OCI-LY3 (cell line): ENCODE measurements around the gene C1orf21.

ENCODE experiments used
- H2AFZ ChIP-seq: fragments of 200-600, 300-600 bp; shearing (Covaris generic); 2 replicates; pipeline ENCODE4 v1.6.0; 2014; ENCODE audit warnings: antibody characterized with exemption, low read depth, low read length
- H3K27ac ChIP-seq: fragments of 200-600, 300-600 bp; sonication (generic); 2 replicates; pipeline ENCODE4 v1.5.1; 2014; ENCODE audit warnings: mild to moderate bottlenecking, low read length, moderate library complexity, mixed read lengths
- H3K27me3 ChIP-seq: fragments of 200-600, 300-600 bp; sonication (generic); 2 replicates; pipeline ENCODE4 v1.6.1; 2014; ENCODE audit warnings: low read depth, low read length, mixed read lengths
- H3K36me3 ChIP-seq: fragments of 200-600, 300-600 bp; sonication (generic); replicated peaks from 2 replicates; pipeline ENCODE3; 2014; ENCODE audit warnings: low read depth, low read length, mixed read lengths
- H3K4me1 ChIP-seq: fragments of 300-600, 200-600 bp; sonication (generic); 2 replicates; pipeline ENCODE4 v1.6.1; 2014; ENCODE audit warnings: low read length, mixed read lengths
- H3K4me2 ChIP-seq: fragments of 200-600, 300-600 bp; sonication (generic); 2 replicates; pipeline ENCODE4 v1.6.1; 2014; ENCODE audit warnings: low read length, mixed read lengths
- H3K4me3 ChIP-seq: fragments of 300-600, 200-600 bp; sonication (generic); 2 replicates; pipeline ENCODE4 v1.5.1; 2014; ENCODE audit warnings: antibody characterized with exemption, mild to moderate bottlenecking, low read length, moderate library complexity
- H3K79me2 ChIP-seq: fragments of 300-600, 200-600 bp; shearing (Covaris generic); 2 replicates; pipeline ENCODE4 v1.6.1; 2014; ENCODE audit warnings: mild to moderate bottlenecking, low read length, mixed read lengths
- H3K9ac ChIP-seq: fragments of 300-600, 200-600 bp; shearing (Covaris generic); 2 replicates; pipeline ENCODE4 v1.6.0; 2014; ENCODE audit warnings: mild to moderate bottlenecking, low read length, moderate library complexity
- H3K9me3 ChIP-seq: fragments of 200-600, 300-600 bp; shearing (Covaris generic); 2 replicates; pipeline ENCODE4 v1.6.1; 2014; ENCODE audit warnings: low read length, mixed read lengths; ENCODE audit not compliant: insufficient read depth
- H4K20me1 ChIP-seq: fragments of 200-600, 300-600 bp; sonication (generic); 2 replicates; pipeline ENCODE4 v1.6.1; 2016; ENCODE audit warnings: low read length, mixed read lengths; ENCODE audit not compliant: insufficient read depth
- EZH2phosphoT487 ChIP-seq: fragments of 200-600 bp; shearing (Covaris generic); IDR thresholded peaks from 2 replicates; pipeline ENCODE4 v1.6.1; 2018; ENCODE audit warnings: antibody characterized with exemption, mixed run types, low read depth
- TF ChIP-seq, protein P1 (sequence below): fragments of 200-600, 300-600 bp; sonication (generic); IDR thresholded peaks from 2 replicates; pipeline ENCODE4 v1.5.1; 2014; ENCODE audit warnings: antibody characterized with exemption, low read length, low read depth

Gene C1orf21

DNA sequence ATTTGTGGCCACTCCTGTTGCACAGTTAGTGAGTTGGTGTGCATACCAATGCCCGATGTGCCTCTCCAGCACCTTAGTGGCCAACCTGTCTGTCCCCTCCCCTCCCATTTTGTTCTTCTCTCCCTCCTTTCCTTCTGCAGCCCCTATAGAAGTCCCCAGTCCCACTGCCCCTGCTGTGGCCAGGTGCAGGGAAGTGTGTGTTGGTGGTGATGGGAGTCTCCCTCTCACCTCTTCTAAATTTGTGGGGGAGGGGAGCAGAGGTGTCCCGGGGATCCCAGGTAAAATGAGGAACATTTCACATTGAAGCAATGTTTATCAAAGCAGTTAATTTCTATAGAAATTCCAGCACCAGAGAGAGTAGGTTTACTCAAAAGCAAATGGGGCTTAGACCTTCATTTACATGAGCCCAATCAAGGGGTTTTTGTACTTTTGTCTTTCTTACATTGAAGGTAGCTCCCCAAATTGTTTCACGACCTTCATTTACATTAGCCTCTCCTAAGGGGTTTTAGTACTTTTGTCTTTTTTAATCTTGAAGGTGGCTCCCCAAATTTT lies 3.0 kb upstream of the C1orf21 start:
- Histone ChIP-seq H4K20me1 (no peaks in the 10 kb centered on the region; the same call in 1 of the 2 replicates), H3K79me2 (peaks cover 13% of the 10 kb centered on the region; the same call in 1 of the 2 replicates), H3K27ac (no peak overlapping the region), H3K4me2 (no peak overlapping the region), H3K36me3 (no peaks in the 10 kb centered on the region), H3K9ac (no peak overlapping the region), H2AFZ (no peak overlapping the region), H3K27me3 (peaks cover 29% of the 10 kb centered on the region), H3K4me1 (peaks cover 27% of the 10 kb centered on the region), H3K9me3 (no peaks in the 10 kb centered on the region), H3K4me3 (no peak overlapping the region)
- TF ChIP-seq, protein P1, sequence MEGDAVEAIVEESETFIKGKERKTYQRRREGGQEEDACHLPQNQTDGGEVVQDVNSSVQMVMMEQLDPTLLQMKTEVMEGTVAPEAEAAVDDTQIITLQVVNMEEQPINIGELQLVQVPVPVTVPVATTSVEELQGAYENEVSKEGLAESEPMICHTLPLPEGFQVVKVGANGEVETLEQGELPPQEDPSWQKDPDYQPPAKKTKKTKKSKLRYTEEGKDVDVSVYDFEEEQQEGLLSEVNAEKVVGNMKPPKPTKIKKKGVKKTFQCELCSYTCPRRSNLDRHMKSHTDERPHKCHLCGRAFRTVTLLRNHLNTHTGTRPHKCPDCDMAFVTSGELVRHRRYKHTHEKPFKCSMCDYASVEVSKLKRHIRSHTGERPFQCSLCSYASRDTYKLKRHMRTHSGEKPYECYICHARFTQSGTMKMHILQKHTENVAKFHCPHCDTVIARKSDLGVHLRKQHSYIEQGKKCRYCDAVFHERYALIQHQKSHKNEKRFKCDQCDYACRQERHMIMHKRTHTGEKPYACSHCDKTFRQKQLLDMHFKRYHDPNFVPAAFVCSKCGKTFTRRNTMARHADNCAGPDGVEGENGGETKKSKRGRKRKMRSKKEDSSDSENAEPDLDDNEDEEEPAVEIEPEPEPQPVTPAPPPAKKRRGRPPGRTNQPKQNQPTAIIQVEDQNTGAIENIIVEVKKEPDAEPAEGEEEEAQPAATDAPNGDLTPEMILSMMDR: no peak
- TF ChIP-seq EZH2phosphoT487: no peak

DNA sequence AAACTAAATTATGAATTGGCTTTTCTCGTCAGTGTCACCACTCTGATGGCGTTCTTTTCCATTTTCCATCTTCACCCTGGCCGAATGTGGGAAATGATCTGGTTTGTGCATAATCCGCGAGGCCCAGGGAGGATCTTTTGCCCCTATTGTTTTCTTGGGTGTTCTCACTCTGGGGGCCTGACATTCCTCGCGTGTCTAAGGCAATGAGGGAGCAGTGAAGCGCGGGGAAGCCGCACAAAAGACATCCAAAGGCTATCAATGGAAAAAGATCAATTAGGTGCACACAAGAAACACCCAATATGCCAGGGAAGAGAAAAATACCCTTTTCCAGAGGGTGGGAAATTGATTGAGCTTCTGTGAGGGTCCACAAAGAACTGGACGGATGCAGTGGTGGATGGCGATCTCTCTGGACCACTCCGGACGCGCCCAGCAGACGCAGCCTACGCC lies 941 bp upstream of the C1orf21 start:
- Histone ChIP-seq H3K9ac (peak overlapping the region; percentile 77), H3K27me3 (peaks cover 28% of the 10 kb centered on the region), H3K4me1 (peaks cover 23% of the 10 kb centered on the region), H3K79me2 (peaks cover 27% of the 10 kb centered on the region; the same call in 1 of the 2 replicates), H4K20me1 (peaks cover 3% of the 10 kb centered on the region; the same call in 1 of the 2 replicates), H3K4me2 (peak overlapping the region; percentile 94), H3K36me3 (no peaks in the 10 kb centered on the region), H2AFZ (0 out of 2 replicates have a peak overlapping the region, but pooled peaks have one; percentile 47), H3K9me3 (no peaks in the 10 kb centered on the region), H3K4me3 (peak overlapping the region; percentile 83), H3K27ac (0 out of 2 replicates have a peak overlapping the region, but pooled peaks have one; percentile 4)
- TF ChIP-seq, protein P1: no peak

DNA sequence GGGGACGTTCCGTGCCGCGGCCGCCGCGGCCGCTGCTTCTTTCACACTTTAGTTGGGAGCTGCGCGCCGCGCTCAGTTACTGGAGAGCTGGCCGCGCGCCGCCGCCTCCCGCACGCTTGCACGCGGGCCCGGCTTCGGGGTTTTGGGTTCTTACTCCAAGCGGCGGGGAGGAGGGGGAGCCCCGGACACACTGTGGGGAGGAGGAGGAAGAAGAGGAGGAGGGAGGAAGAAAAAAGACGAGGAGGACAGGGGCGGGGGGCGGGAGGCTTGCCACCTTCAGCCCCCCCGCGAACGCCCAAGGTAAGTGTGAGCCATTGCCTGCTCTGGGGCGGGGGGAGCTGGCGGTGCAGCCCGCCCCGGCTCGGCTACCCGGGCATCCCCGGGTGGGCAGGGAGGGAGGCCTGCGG lies 243 bp downstream of the C1orf21 start:
- Histone ChIP-seq H3K9me3 (no peaks in the 10 kb centered on the region), H3K4me1 (peaks cover 23% of the 10 kb centered on the region), H4K20me1 (peaks cover 3% of the 10 kb centered on the region; the same call in 1 of the 2 replicates), H3K9ac (peak overlapping the region; percentile 77), H3K4me2 (peak overlapping the region; percentile 95), H3K36me3 (no peaks in the 10 kb centered on the region), H3K27me3 (peaks cover 28% of the 10 kb centered on the region), H3K27ac (peak overlapping the region; percentile 15; the same call in 1 of the 2 replicates), H3K4me3 (peak overlapping the region; percentile 83), H3K79me2 (peaks cover 30% of the 10 kb centered on the region; the same call in 1 of the 2 replicates), H2AFZ (0 out of 2 replicates have a peak overlapping the region, but pooled peaks have one; percentile 49)
- TF ChIP-seq EZH2phosphoT487: no peak
- TF ChIP-seq, protein P1: no peak

DNA sequence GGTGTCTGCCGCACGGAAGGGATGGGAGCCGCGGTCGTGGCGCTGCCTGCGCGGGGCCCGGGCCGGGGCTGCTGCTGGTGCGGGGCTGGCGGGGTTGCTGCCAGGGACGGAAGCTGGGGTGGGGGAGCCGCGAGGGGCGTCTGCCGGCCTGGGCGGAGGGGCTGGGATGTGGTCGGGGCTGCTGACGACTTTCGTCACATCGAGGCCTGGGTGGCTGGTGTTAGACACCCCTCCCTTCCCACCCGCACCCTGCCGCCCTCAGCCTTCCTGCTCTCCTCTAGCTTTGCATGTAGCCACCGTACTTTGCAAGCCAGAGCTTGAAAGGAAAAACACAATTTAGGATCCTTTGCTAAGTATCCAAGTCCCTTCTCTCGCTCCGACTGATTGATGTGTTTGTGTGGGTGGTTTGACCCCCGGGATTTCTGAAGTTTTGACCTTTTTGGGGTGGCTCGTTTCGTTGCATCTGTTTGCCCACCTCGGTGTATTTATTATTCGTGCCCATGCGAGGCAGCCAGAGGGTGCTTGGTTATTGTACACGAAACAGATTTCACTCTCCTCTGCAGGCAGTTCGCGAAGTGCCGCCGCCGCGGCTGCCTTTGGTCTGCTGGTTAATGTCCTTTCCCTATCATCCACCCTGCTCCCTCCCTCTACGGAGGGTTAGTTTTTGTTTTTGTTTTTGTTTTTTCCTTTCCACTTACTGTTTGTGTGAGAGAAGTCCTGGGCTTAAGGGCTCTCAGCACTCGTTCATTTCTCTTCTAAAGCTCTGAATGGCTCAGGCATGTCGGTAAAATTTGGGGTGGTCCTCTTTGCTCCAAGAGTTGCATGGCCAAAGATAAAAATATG lies 868 bp downstream of the C1orf21 start:
- H3K27me3 ChIP-seq: peaks cover 28% of the 10 kb centered on the region
- H3K9ac ChIP-seq: peak overlapping the region; percentile 77
- peak overlapping the region; percentile 15; the same call in 1 of the 2 replicates for H3K27ac ChIP-seq
- H3K9me3 ChIP-seq: no peaks in the 10 kb centered on the region
- H3K4me3 ChIP-seq: peak overlapping the region; percentile 83
- peak overlapping the region; percentile 95 for H3K4me2 ChIP-seq
- H3K36me3 ChIP-seq: no peaks in the 10 kb centered on the region
- peak overlapping the region; percentile 76; the same call in 1 of the 2 replicates for H2AFZ ChIP-seq
- peaks cover 30% of the 10 kb centered on the region; the same call in 1 of the 2 replicates for H3K79me2 ChIP-seq
- TF ChIP-seq, protein P1: peak; percentile 44
- no peak for TF ChIP-seq EZH2phosphoT487
- peaks cover 23% of the 10 kb centered on the region for H3K4me1 ChIP-seq
- H4K20me1 ChIP-seq: peaks cover 3% of the 10 kb centered on the region; the same call in 1 of the 2 replicates
